SK-N-SH (cell line): ENCODE measurements around the gene RILPL2. TPM values are rescaled to one million over a fixed set of nuclear protein-coding genes. Genes with fewer than 3 reads are reported as not detected.

ENCODE experiments used
- CTCF ChIA-PET: fragments of 300-600, 350-600 bp; formaldehyde crosslinking; extraction: SDS; loops from one replicate; lab custom pipeline; 2021; lab: Yijun Ruan, JAX
- POLR2A ChIA-PET: fragments of 350-600 bp; sonication (Branson Sonifier 250); formaldehyde crosslinking; extraction: SDS; loops from one replicate; lab custom pipeline; 2020; ENCODE audit warnings: antibody characterized with exemption, inconsistent platforms; lab: Yijun Ruan, JAX
- DNase-seq: peaks from one replicate; pipeline ENCODE4 v3.0.0; 2012
- H2AFZ ChIP-seq: fragments of 200-600 bp; sonication (generic); 2 replicates; pipeline ENCODE4 v1.8.1; 2016; ENCODE audit warnings: antibody characterized with exemption, mild to moderate bottlenecking, low read depth
- H3F3A ChIP-seq: fragments of 200-600 bp; sonication (generic); replicated peaks from 2 replicates; pipeline ENCODE3; 2016; ENCODE audit warnings: antibody characterized with exemption, mild to moderate bottlenecking; ENCODE audit not compliant: insufficient read depth
- H3K27ac ChIP-seq, 2 experiments: fragments of 200-500 bp in 1 of 2; fragments of 200-600 bp in 1 of 2; sonication (Bioruptor generic) in 1 of 2; sonication (generic), shearing (Covaris generic) in 1 of 2; 2 replicates each; pipeline versions ENCODE4 v1.5.1 to v1.6.1; 2014 to 2016; ENCODE audit warnings: low read depth in 2 of 2, inconsistent platforms in 1 of 2, low read length in 1 of 2, mild to moderate bottlenecking in 1 of 2, mixed read lengths in 1 of 2
- H3K27me3 ChIP-seq: fragments of 200-600 bp; sonication (generic), shearing (Covaris generic); 2 replicates; pipeline ENCODE4 v1.6.1; 2016; ENCODE audit warnings: mixed run types; ENCODE audit not compliant: insufficient read depth
- H3K36me3 ChIP-seq, 2 experiments: fragments of 200-500 bp in 1 of 2; fragments of 200-600 bp in 1 of 2; sonication (Bioruptor generic) in 1 of 2; sonication (generic) in 1 of 2; replicated peaks in 1 of 2; 2 replicates each; pipeline versions ENCODE3 to v1.5.1; 2014 to 2016; ENCODE audit warnings: low read length in 1 of 2, mild to moderate bottlenecking in 1 of 2; ENCODE audit not compliant: insufficient read depth in 2 of 2, control insufficient read depth in 1 of 2
- H3K4me1 ChIP-seq, 2 experiments: fragments of 200-500 bp in 1 of 2; fragments of 200-600 bp in 1 of 2; sonication (Bioruptor generic) in 1 of 2; sonication (generic), shearing (Covaris generic) in 1 of 2; 2 replicates each; pipeline versions ENCODE4 v1.5.1 to v1.6.1; 2014 to 2016; ENCODE audit warnings: low read depth in 1 of 2, low read length in 1 of 2, mixed run types in 1 of 2; ENCODE audit not compliant: insufficient read depth in 2 of 2, control insufficient read depth in 1 of 2
- H3K4me2 ChIP-seq: fragments of 200-600 bp; sonication (generic), shearing (Covaris generic); 2 replicates; pipeline ENCODE4 v1.6.1; 2017; ENCODE audit warnings: mixed run types
- H3K4me3 ChIP-seq, 2 experiments: fragments of 200-500 bp in 1 of 2; fragments of 200-600 bp in 1 of 2; sonication (Bioruptor generic) in 1 of 2; sonication (generic), shearing (Covaris generic) in 1 of 2; 2 replicates each; pipeline versions ENCODE4 v1.5.1 to v1.8.1; 2014 to 2016; ENCODE audit warnings: low read depth in 2 of 2, inconsistent platforms in 1 of 2, low read length in 1 of 2, mild to moderate bottlenecking in 1 of 2, mixed read lengths in 1 of 2, moderate library complexity in 1 of 2
- H3K79me2 ChIP-seq: fragments of 200-600 bp; sonication (generic); 2 replicates; pipeline ENCODE4 v1.8.1; 2017; ENCODE audit warnings: mild to moderate bottlenecking; ENCODE audit not compliant: insufficient read depth
- H3K9ac ChIP-seq: fragments of 200-600 bp; sonication (generic); 2 replicates; pipeline ENCODE4 v1.6.1; 2017; ENCODE audit warnings: mixed run types
- H3K9me2 ChIP-seq: fragments of 200-600 bp; sonication (generic); 2 replicates; pipeline ENCODE4 v1.6.1; 2017; ENCODE audit warnings: mixed run types
- H3K9me3 ChIP-seq: fragments of 200-600 bp; sonication (generic); 2 replicates; pipeline ENCODE4 v1.6.1; 2017; ENCODE audit warnings: mixed run types, mild to moderate bottlenecking, moderate library complexity
- H4K20me1 ChIP-seq: fragments of 200-600 bp; sonication (generic); 2 replicates; pipeline ENCODE4 v1.6.1; 2017; ENCODE audit warnings: mild to moderate bottlenecking, mixed run types; ENCODE audit not compliant: insufficient read depth
- CTCF ChIP-seq: fragments of 200-600 bp; sonication (generic); IDR thresholded peaks from 2 replicates; pipeline ENCODE4 v1.6.1; 2017; ENCODE audit warnings: antibody characterized with exemption, mild to moderate bottlenecking, moderate library complexity
- ELF1 ChIP-seq: IDR thresholded peaks from 2 replicates; pipeline ENCODE4 v1.4.0; 2012
- FOXJ3 ChIP-seq: sonication (generic); formaldehyde crosslinking; IDR thresholded peaks from 2 replicates; pipeline ENCODE4 v1.5.1; 2020; ENCODE audit warnings: mild to moderate bottlenecking, missing genetic modification reagents
- GABPA ChIP-seq: IDR thresholded peaks from 2 replicates; pipeline ENCODE4 v1.4.0; 2012; ENCODE audit warnings: low read depth, mild to moderate bottlenecking
- GATA2 ChIP-seq: sonication (generic); formaldehyde crosslinking; IDR thresholded peaks from 2 replicates; pipeline ENCODE4 v1.5.0; 2020; ENCODE audit warnings: mild to moderate bottlenecking, missing genetic modification reagents
- IRF3 ChIP-seq: fragments of 150-350 bp; IDR thresholded peaks from 2 replicates; pipeline ENCODE4 v1.6.1; 2016; ENCODE audit warnings: mild to moderate bottlenecking, low read depth, low read length
- JUND ChIP-seq: IDR thresholded peaks from 2 replicates; pipeline ENCODE4 v1.4.0; 2012
- MEF2A ChIP-seq: IDR thresholded peaks from 2 replicates; pipeline ENCODE4 v1.4.0; 2012; ENCODE audit warnings: low read depth, borderline replicate concordance
- PBX3 ChIP-seq: IDR thresholded peaks from 2 replicates; pipeline ENCODE4; 2012
- RAD21 ChIP-seq: IDR thresholded peaks from 2 replicates; pipeline ENCODE4 v1.6.1; 2012; ENCODE audit warnings: mild to moderate bottlenecking, low read length
- RCOR1 ChIP-seq: fragments of 150-350 bp; IDR thresholded peaks from 2 replicates; pipeline ENCODE4 v1.6.1; 2017; ENCODE audit warnings: antibody characterized with exemption, low read length
- REST ChIP-seq: IDR thresholded peaks from 2 replicates; pipeline ENCODE4 v1.6.1; 2012; ENCODE audit warnings: mild to moderate bottlenecking, low read depth, low read length, moderate library complexity
- RXRA ChIP-seq: IDR thresholded peaks from 2 replicates; pipeline ENCODE4 v1.4.0; 2012; ENCODE audit warnings: low read depth, mild to moderate bottlenecking, borderline replicate concordance
- SMC3 ChIP-seq: IDR thresholded peaks from 2 replicates; pipeline ENCODE4 v1.6.1; 2012; ENCODE audit warnings: low read depth, low read length, improper control_type of control experiment
- TCF12 ChIP-seq: IDR thresholded peaks from 2 replicates; pipeline ENCODE4 v1.4.0; 2012
- USF2 ChIP-seq: fragments of 150-350 bp; IDR thresholded peaks from 2 replicates; pipeline ENCODE4 v1.6.1; 2017; ENCODE audit warnings: antibody characterized with exemption, low read length, low read depth, borderline replicate concordance
- WGBS: methylation state at CpG from one replicate; pipeline ENCODE4 v1.1.6; 2017; ENCODE audit warnings: low lambda C conversion rate; 5-methylcytosine and 5-hydroxymethylcytosine counted together
- polyA plus RNA-seq, 3 experiments: library from polyadenylated mRNA; depleted of rRNA; stranded (reverse); fragments of >200 nt; gene quantifications; 2 replicates each; pipeline ENCODE4 v1.2.3, GENCODE V29; 2012

Gene RILPL2
- polyA plus RNA-seq, 1 of the 3 experiments (the other 2 are of a cell fraction), result 5.0 TPM

GRCh38 chr12:123479442-123480180 lies 43.1 kb upstream of the RILPL2 start:
- no peaks in the 10 kb centered on the region for H4K20me1 ChIP-seq
- no peak overlapping the region for H3K4me3 ChIP-seq
- TF ChIP-seq IRF3 (no peak), GATA2 (no peak), MEF2A (no peak), RCOR1 (no peak), RXRA (no peak), SMC3 (no peak), ELF1 (no peak), USF2 (no peak), RAD21 (no peak), GABPA (no peak), JUND (no peak), TCF12 (no peak), REST (no peak), FOXJ3 (CRISPR knock-in tag) (no peak), PBX3 (no peak), CTCF (no peak)
- H3K79me2 ChIP-seq, result 0 out of 2 replicates have a peak, but pooled peaks cover 7% of the 10 kb centered on the region
- H3K9me2 ChIP-seq, result no peaks in the 10 kb centered on the region
- H3K4me1 ChIP-seq, result peaks cover 0 to 6% of the 10 kb centered on the region in 2 experiments; a peak in 2 of 4 replicates
- H3K27ac ChIP-seq, result peak overlapping the region in 1 of 2 experiments; percentile 49; a peak in 3 of 4 replicates
- no peak overlapping the region for H2AFZ ChIP-seq
- ChIA-PET CTCF (no interaction called here), POLR2A (no interaction called here)
- WGBS, result 95% methylated on average over 13 of the region's 14 CpGs
- H3K9ac ChIP-seq, result no peak overlapping the region; the same call in 1 of the 2 replicates
- H3K9me3 ChIP-seq, result no peaks in the 10 kb centered on the region
- H3F3A ChIP-seq, result peaks cover 14% of the 10 kb centered on the region
- no peaks in the 10 kb centered on the region for H3K27me3 ChIP-seq
- H3K36me3 ChIP-seq, result peaks cover 4 to 21% of the 10 kb centered on the region in 2 experiments
- H3K4me2 ChIP-seq, result peak overlapping the region; percentile 49; the same call in 1 of the 2 replicates
- no peak for DNase-seq
